Vagina (tissue), 2 donors: ENCODE measurements around the gene PIK3R1. TPM values are rescaled to one million over a fixed set of nuclear protein-coding genes. Genes with fewer than 3 reads are reported as not detected.
A peak's percentile ranks its signal among the peaks of the same experiment; 100 is the strongest.

Source experiments
- DNase-seq, 2 donors: peaks; one replicate each; pipeline ENCODE4 v3.0.0-alpha.2; 2017; ENCODE audit errors: extremely low spot score in 2 of 2
- H3K27ac ChIP-seq: fragments of 200-600 bp; sonication (generic); one replicate; pipeline ENCODE4 v1.5.1; 2019
- H3K27me3 ChIP-seq: fragments of 200-600 bp; sonication (generic); one replicate; pipeline ENCODE4 v1.5.1; 2019
- H3K36me3 ChIP-seq, 2 donors: fragments of 200-600 bp; sonication (generic); one replicate each; pipeline ENCODE4 v1.5.1; 2017 to 2019
- H3K4me1 ChIP-seq: fragments of 200-600 bp; sonication (generic); one replicate; pipeline ENCODE4 v1.5.1; 2019
- H3K4me3 ChIP-seq, 2 donors: fragments of 200-600 bp; sonication (generic); 1 replicate in 1 of 2; 2 replicates in 1 of 2; pipeline ENCODE4 v1.5.1; 2016 to 2019
- H3K9me3 ChIP-seq: fragments of 200-600 bp; sonication (generic); one replicate; pipeline ENCODE4 v1.5.1; 2019
- POLR2A ChIP-seq, 2 donors: fragments of 450-650 bp; IDR thresholded peaks; one replicate each; pipeline ENCODE4 v1.6.1; 2017; ENCODE audit warnings: antibody characterized with exemption in 2 of 2, mild to moderate bottlenecking in 2 of 2, moderate library complexity in 2 of 2
- POLR2AphosphoS5 ChIP-seq, 2 donors: sonication (generic); formaldehyde crosslinking; IDR thresholded peaks; one replicate each; pipeline ENCODE4 v1.9.0; 2017; ENCODE audit warnings: antibody characterized with exemption in 2 of 2, mild to moderate bottlenecking in 2 of 2, low read depth in 1 of 2; ENCODE audit not compliant: insufficient read depth in 1 of 2
- intact Hi-C: fragments of 100-400 bp; cut with DNase I; formaldehyde crosslinking; loops from one replicate; pipeline ENCODE4 v1.15.1; 2023
- total RNA-seq: library from RNA; depleted of rRNA; stranded (reverse); fragments of >200 nt; gene quantifications from one replicate; pipeline ENCODE4 v1.2.3, GENCODE V29; 2016
- TF ChIP-seq, protein P1 (sequence below), 3 experiments: fragments of 450-650 bp in 2 of 3; fragments of 200-600 bp in 1 of 3; sonication (generic) in 1 of 3; IDR thresholded peaks; one replicate each; pipeline ENCODE4 v1.5.1; 2017 to 2019; ENCODE audit warnings: antibody characterized with exemption in 3 of 3, mild to moderate bottlenecking in 2 of 3, moderate library complexity in 2 of 3

The PIK3R1 gene
- total RNA-seq, 1 donor from 2014 or later, result 134 TPM

DNA sequence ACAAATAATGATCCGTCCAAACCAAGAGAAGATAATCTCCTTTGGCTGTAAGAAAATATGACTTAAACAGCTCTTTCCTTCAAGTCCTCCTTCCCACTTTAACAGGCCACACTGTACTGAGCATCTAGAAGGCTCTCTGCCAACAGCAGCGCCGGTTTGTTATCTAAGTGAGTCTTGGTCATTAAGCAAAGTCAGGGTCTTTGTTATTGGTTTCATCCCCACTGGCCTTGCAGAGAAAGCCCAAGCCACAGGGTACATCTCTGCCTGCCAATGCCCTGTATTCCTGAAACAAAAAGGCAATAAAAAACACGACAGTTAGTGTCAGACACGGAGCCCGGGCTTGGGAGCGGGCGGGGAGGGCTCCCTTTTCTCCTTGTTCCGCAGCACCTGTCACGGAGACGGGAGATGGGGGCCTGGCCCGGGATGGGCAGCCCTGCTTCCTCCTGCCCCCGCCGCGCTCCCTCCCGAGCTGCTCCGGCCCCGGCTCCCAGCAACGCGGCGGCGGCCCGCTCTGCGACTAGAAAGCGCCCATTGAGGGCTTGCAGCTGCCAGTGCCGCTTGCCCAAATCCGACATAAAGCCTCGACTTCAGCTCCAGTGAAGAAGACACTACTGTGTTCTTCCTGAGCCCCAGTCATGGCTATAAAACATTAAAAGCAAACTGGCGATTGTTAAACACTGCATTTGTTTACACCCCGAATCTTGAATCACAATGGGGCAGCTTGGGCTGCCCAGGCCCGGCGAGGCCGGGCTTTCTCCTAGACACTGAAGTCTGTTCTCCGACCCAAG, 28.1 kb upstream of the PIK3R1 start:
- Histone ChIP-seq H3K4me3 (peak overlapping the region; percentile 19 to 36), H3K9me3 (no peaks in the 10 kb centered on the region), H3K27ac (peak overlapping the region; percentile 75), H3K27me3 (no peaks in the 10 kb centered on the region), H3K36me3 (no peaks in the 10 kb centered on the region), H3K4me1 (peaks cover 9% of the 10 kb centered on the region)
- TF ChIP-seq POLR2A (IDR thresholded peaks at IDR 0.05) (no peak), POLR2AphosphoS5 (IDR thresholded peaks at IDR 0.05; ENCODE audit: insufficient read depth in 1 of 2, low read depth in 1 of 2) (peak in 1 of 2 donors; percentile 51)
- intact Hi-C loops, result no loop called here
- no peak for DNase-seq

- H3K27ac ChIP-seq, result no peak overlapping the region
Observed at GRCh38 chr5:68189171-68189570, 26.4 kb upstream of the PIK3R1 start.

GRCh38 chr5:68189613-68190012, 25.9 kb upstream of the PIK3R1 start:
- Histone ChIP-seq H3K27ac (no peak overlapping the region), H3K4me3 (no peak overlapping the region), H3K36me3 (no peaks in the 10 kb centered on the region), H3K4me1 (peaks cover 9% of the 10 kb centered on the region), H3K27me3 (no peaks in the 10 kb centered on the region), H3K9me3 (no peaks in the 10 kb centered on the region)
- no peak for DNase-seq
- no peak for TF ChIP-seq POLR2AphosphoS5 (IDR thresholded peaks at IDR 0.05; ENCODE audit: insufficient read depth in 1 of 2, low read depth in 1 of 2)
- TF ChIP-seq POLR2A (IDR thresholded peaks at IDR 0.05), result no peak
- TF ChIP-seq, protein P1, sequence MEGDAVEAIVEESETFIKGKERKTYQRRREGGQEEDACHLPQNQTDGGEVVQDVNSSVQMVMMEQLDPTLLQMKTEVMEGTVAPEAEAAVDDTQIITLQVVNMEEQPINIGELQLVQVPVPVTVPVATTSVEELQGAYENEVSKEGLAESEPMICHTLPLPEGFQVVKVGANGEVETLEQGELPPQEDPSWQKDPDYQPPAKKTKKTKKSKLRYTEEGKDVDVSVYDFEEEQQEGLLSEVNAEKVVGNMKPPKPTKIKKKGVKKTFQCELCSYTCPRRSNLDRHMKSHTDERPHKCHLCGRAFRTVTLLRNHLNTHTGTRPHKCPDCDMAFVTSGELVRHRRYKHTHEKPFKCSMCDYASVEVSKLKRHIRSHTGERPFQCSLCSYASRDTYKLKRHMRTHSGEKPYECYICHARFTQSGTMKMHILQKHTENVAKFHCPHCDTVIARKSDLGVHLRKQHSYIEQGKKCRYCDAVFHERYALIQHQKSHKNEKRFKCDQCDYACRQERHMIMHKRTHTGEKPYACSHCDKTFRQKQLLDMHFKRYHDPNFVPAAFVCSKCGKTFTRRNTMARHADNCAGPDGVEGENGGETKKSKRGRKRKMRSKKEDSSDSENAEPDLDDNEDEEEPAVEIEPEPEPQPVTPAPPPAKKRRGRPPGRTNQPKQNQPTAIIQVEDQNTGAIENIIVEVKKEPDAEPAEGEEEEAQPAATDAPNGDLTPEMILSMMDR (IDR thresholded peaks at IDR 0.05), result no peak
- intact Hi-C loops, result no loop called here

More at GRCh38 chr5:68189171-68189570, 26.4 kb upstream of the PIK3R1 start:
- Histone ChIP-seq H3K4me3 (no peak overlapping the region), H3K27me3 (no peaks in the 10 kb centered on the region), H3K9me3 (no peaks in the 10 kb centered on the region), H3K4me1 (peaks cover 9% of the 10 kb centered on the region), H3K36me3 (no peaks in the 10 kb centered on the region)
- no peak for DNase-seq
- intact Hi-C loops, result no loop called here
- TF ChIP-seq POLR2AphosphoS5 (IDR thresholded peaks at IDR 0.05; ENCODE audit: insufficient read depth in 1 of 2, low read depth in 1 of 2) (no peak), POLR2A (IDR thresholded peaks at IDR 0.05) (no peak)
- TF ChIP-seq, protein P1 (IDR thresholded peaks at IDR 0.05), result no peak

- Histone ChIP-seq H3K4me3 (no peak overlapping the region), H3K27me3 (no peaks in the 10 kb centered on the region), H3K36me3 (no peaks in the 10 kb centered on the region), H3K27ac (no peak overlapping the region), H3K9me3 (no peaks in the 10 kb centered on the region), H3K4me1 (peaks cover 9% of the 10 kb centered on the region)
- TF ChIP-seq POLR2A (IDR thresholded peaks at IDR 0.05), result no peak
- TF ChIP-seq, protein P1 (IDR thresholded peaks at IDR 0.05), result no peak
- no peak for TF ChIP-seq POLR2AphosphoS5 (IDR thresholded peaks at IDR 0.05; ENCODE audit: insufficient read depth in 1 of 2, low read depth in 1 of 2)
- intact Hi-C loops, result no loop called here
- DNase-seq, result no peak
Observed at GRCh38 chr5:68190619-68191018, 24.9 kb upstream of the PIK3R1 start.

DNA sequence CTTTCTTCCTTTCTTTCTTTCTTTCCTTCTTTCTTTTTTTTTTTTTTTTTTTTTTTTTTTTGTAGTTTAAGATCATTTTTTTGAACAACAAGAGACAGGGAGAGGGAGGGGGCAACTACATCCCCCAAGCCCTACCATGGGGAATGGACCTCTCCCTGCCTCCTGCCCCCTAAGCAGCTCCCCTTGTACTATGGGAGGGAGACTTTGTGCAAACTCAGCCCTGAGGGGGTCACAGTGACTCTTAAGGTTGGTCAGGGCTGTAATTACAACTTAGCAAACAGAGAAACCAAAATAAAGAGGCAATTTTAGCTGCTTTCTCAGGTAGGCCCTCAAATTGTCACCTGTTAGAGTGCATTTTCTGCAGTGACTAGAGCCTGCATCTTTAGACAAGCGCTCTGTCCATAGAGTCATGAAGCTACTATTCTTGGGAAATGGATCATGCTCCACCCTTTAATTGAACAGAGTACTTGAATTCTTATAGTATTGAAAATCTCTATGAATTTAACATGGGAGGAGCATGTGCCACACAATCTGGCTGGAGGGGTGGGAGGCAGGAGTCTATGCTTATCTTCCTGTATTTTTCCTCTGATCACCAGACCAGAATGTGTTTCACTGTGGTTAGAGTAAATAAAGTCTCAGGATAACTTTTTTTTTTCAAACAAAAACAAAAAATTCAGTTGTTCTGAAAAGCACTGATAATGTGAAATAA, 24.3 kb upstream of the PIK3R1 start:
- Histone ChIP-seq H3K36me3 (no peaks in the 10 kb centered on the region), H3K4me1 (peaks cover 9% of the 10 kb centered on the region), H3K9me3 (no peaks in the 10 kb centered on the region), H3K27ac (no peak overlapping the region), H3K4me3 (no peak overlapping the region), H3K27me3 (no peaks in the 10 kb centered on the region)
- no peak for DNase-seq
- intact Hi-C loops, result no loop called here
- TF ChIP-seq, protein P1 (IDR thresholded peaks at IDR 0.05), result no peak
- TF ChIP-seq POLR2AphosphoS5 (IDR thresholded peaks at IDR 0.05; ENCODE audit: insufficient read depth in 1 of 2, low read depth in 1 of 2) (no peak), POLR2A (IDR thresholded peaks at IDR 0.05) (no peak)
